IMR-90 (cell line): ENCODE measurements around the gene NFIA. TPM values are rescaled to one million over a fixed set of nuclear protein-coding genes. Genes with fewer than 3 reads are reported as not detected.

Experiments used
- ATAC-seq: fragments of 200-7000 bp; cut with Tn5 transposase; 2 replicates; pipeline ENCODE4 v1.9.1; 2020; ENCODE audit warnings: low read depth, mild to moderate bottlenecking, moderate library complexity
- BruUV-seq: library from RNA; stranded (reverse); fragments of 400-500 nt; replicated peaks from 2 replicates; lab custom pipeline; 2021; lab: Mats Ljungman, UMichigan
- CTCF ChIA-PET: fragments of 300-600 bp; formaldehyde crosslinking; extraction: SDS; loops from one replicate; lab custom pipeline; 2021; ENCODE audit warnings: antibody characterized with exemption; lab: Yijun Ruan, JAX
- POLR2A ChIA-PET: fragments of 300-600 bp; sonication (Branson Sonifier 250); formaldehyde crosslinking; loops from one replicate; lab custom pipeline; 2022; ENCODE audit warnings: antibody characterized with exemption; ENCODE audit not compliant: unreplicated experiment; lab: Charles Lee
- DNase-seq: peaks from one replicate; pipeline ENCODE4 v3.0.0; 2013
- H2AFZ ChIP-seq: replicated peaks from 2 replicates; pipeline ENCODE3; 2013; ENCODE audit warnings: low read length, mild to moderate bottlenecking; ENCODE audit not compliant: poor library complexity
- H2AK5ac ChIP-seq: 2 replicates; pipeline ENCODE4 v1.6.1; 2013; ENCODE audit warnings: low read depth, low read length, inconsistent platforms
- H2AK9ac ChIP-seq: replicated peaks from 2 replicates; pipeline ENCODE3; 2013; ENCODE audit warnings: mild to moderate bottlenecking, low read depth, low read length, moderate library complexity; ENCODE audit not compliant: poor library complexity
- H2BK120ac ChIP-seq: 2 replicates; pipeline ENCODE4 v1.6.1; 2013; ENCODE audit warnings: low read depth, low read length, inconsistent platforms
- H2BK15ac ChIP-seq: 3 replicates; pipeline ENCODE4 v1.6.1; 2013; ENCODE audit warnings: low read depth, low read length, inconsistent platforms
- H2BK20ac ChIP-seq: 2 replicates; pipeline ENCODE4 v1.6.1; 2013; ENCODE audit warnings: low read depth, mild to moderate bottlenecking, inconsistent platforms, low read length, moderate library complexity
- H2BK5ac ChIP-seq: 2 replicates; pipeline ENCODE4 v1.6.1; 2013; ENCODE audit warnings: mild to moderate bottlenecking, low read depth, low read length, inconsistent platforms; ENCODE audit not compliant: poor library complexity, severe bottlenecking
- H3K14ac ChIP-seq: replicated peaks from 2 replicates; pipeline ENCODE4 v1.6.1; 2013; ENCODE audit warnings: low read depth, low read length, inconsistent platforms
- H3K18ac ChIP-seq: 2 replicates; pipeline ENCODE4 v1.6.1; 2013; ENCODE audit warnings: low read depth, low read length, control low read depth
- H3K23ac ChIP-seq: 2 replicates; pipeline ENCODE4 v1.6.1; 2013; ENCODE audit warnings: low read depth, low read length, inconsistent platforms
- H3K27ac ChIP-seq: 2 replicates; pipeline ENCODE4 v1.5.1; 2013; ENCODE audit warnings: mild to moderate bottlenecking, control low read depth, low read length; ENCODE audit not compliant: insufficient read depth
- H3K27me3 ChIP-seq: 2 replicates; pipeline ENCODE4 v1.6.1; 2013; ENCODE audit warnings: low read length; ENCODE audit not compliant: control insufficient read depth, insufficient read depth
- H3K36me3 ChIP-seq: 2 replicates; pipeline ENCODE4 v1.6.1; 2013; ENCODE audit warnings: low read length, mixed read lengths; ENCODE audit not compliant: control insufficient read depth, insufficient read depth
- H3K4ac ChIP-seq: 2 replicates; pipeline ENCODE4 v1.6.1; 2013; ENCODE audit warnings: low read depth, low read length, inconsistent platforms
- H3K4me1 ChIP-seq: 2 replicates; pipeline ENCODE4 v1.6.1; 2013; ENCODE audit warnings: low read length, mixed read lengths; ENCODE audit not compliant: control insufficient read depth, insufficient read depth
- H3K4me2 ChIP-seq: 2 replicates; pipeline ENCODE4 v1.6.1; 2013; ENCODE audit warnings: low read depth, mild to moderate bottlenecking, control low read depth, low read length, moderate library complexity
- H3K4me3 ChIP-seq: 2 replicates; pipeline ENCODE4 v1.5.1; 2013; ENCODE audit warnings: low read depth, mild to moderate bottlenecking, control low read depth, low read length, moderate library complexity; ENCODE audit not compliant: insufficient read depth
- H3K56ac ChIP-seq: 2 replicates; pipeline ENCODE4 v1.6.1; 2013; ENCODE audit warnings: low read length, inconsistent platforms; ENCODE audit not compliant: insufficient read depth; ENCODE audit errors: extremely low read depth
- H3K79me1 ChIP-seq, 2 experiments: 2 replicates each; pipeline ENCODE4 v1.6.1; 2013; ENCODE audit warnings: low read length in 2 of 2, inconsistent platforms in 1 of 2, low read depth in 1 of 2
- H3K9ac ChIP-seq: 2 replicates; pipeline ENCODE4 v1.6.1; 2013; ENCODE audit warnings: low read depth, low read length, control low read depth
- H3K9me1 ChIP-seq: 2 replicates; pipeline ENCODE4 v1.6.1; 2013; ENCODE audit warnings: low read length, inconsistent platforms; ENCODE audit not compliant: insufficient read depth
- H3K9me3 ChIP-seq: 2 replicates; pipeline ENCODE4 v1.6.1; 2013; ENCODE audit warnings: low read length; ENCODE audit not compliant: control insufficient read depth, insufficient read depth
- H4K20me1 ChIP-seq: 2 replicates; pipeline ENCODE4 v1.6.1; 2013; ENCODE audit warnings: low read length, inconsistent platforms; ENCODE audit not compliant: insufficient read depth
- H4K5ac ChIP-seq: 2 replicates; pipeline ENCODE4 v1.6.1; 2013; ENCODE audit warnings: mild to moderate bottlenecking, low read depth, low read length, control low read depth
- H4K8ac ChIP-seq, 2 experiments: 2 replicates each; pipeline ENCODE4 v1.6.1; 2013; ENCODE audit warnings: low read depth in 2 of 2, low read length in 2 of 2, control low read depth in 1 of 2, inconsistent platforms in 1 of 2
- H4K91ac ChIP-seq: 2 replicates; pipeline ENCODE4 v1.6.1; 2013; ENCODE audit warnings: low read depth, low read length, inconsistent platforms; ENCODE audit not compliant: insufficient read depth
- BHLHE40 ChIP-seq: fragments of 150-350 bp; IDR thresholded peaks from 2 replicates; pipeline ENCODE4 v1.6.1; 2016; ENCODE audit warnings: mild to moderate bottlenecking, low read depth, low read length
- CEBPB ChIP-seq: IDR thresholded peaks from 2 replicates; pipeline ENCODE4 v1.6.1; 2012; ENCODE audit warnings: low read depth, low read length, improper control_type of control experiment
- RFX5 ChIP-seq: IDR thresholded peaks from 2 replicates; pipeline ENCODE4 v1.8.0; 2012; ENCODE audit warnings: low read depth, mild to moderate bottlenecking, low read length, moderate library complexity
- WGBS, 2 experiments: methylation state at CpG; one replicate each; pipeline versions ENCODE4 v1.1.5 to v1.1.7; 2013; ENCODE audit warnings: missing lambda C conversion rate in 2 of 2; ENCODE audit not compliant: insufficient read length in 1 of 2; ENCODE audit errors: extremely low coverage in 2 of 2; 5-methylcytosine and 5-hydroxymethylcytosine counted together
- dilution Hi-C: fragments of 300-500 bp; cut with HindIII; formaldehyde crosslinking; loops from one replicate; pipeline ENCODE4 v1.14.3; 2018; ENCODE audit warnings: low sequenced_read_pairs; ENCODE audit not compliant: unreplicated experiment
- in situ Hi-C: fragments of 300-500 bp; cut with MboI; formaldehyde crosslinking; loops from 3 replicates; pipeline ENCODE4 v1.14.3; 2019; ENCODE audit warnings: low sequenced_read_pairs, inconsistent platforms, mixed read lengths
- intact Hi-C: fragments of 100-400 bp; cut with micrococcal nuclease; formaldehyde crosslinking; loops from 2 replicates; pipeline ENCODE4 v1.10.0; 2022
- polyA plus RNA-seq, 3 experiments: library from polyadenylated mRNA; depleted of rRNA; stranded (reverse); fragments of >200 nt; gene quantifications; 2 replicates each; pipeline ENCODE4 v1.2.3, GENCODE V29; 2012; ENCODE audit warnings: low replicate concordance in 1 of 3
- total RNA-seq: library from RNA; depleted of rRNA; stranded (reverse); fragments of >200 nt; gene quantifications from 2 replicates; pipeline ENCODE4 v1.2.3, GENCODE V29; 2012
- TF ChIP-seq, protein P1 (sequence below): fragments of 150-350 bp; IDR thresholded peaks from 2 replicates; pipeline ENCODE4 v1.6.1; 2016; ENCODE audit warnings: low read depth, mild to moderate bottlenecking, low read length, moderate library complexity, borderline replicate concordance

Gene NFIA
- total and polyA plus RNA-seq, 2 of the 4 experiments (the other 2 are of a cell fraction), result 1.6 to 2.2 TPM

DNA sequence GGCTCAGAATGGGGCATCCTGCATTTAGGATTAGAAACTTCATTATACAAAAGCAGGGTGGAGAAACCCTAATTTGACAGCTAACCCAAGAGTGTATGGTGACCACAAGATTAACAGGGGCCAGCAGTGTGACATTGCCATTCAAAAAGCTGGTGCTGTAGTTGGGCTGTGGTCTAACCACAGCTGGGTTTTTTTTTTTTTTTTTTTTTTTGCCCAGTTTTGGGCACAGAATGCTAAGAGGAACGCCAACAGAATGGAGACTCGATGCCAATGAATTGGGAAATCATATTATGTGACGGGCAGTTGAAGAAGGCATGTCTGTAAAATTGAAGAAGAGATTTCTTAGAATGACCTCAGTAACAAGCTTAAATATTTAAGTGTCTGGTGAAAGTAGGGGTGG, 58.4 kb downstream of the NFIA start:
- no peak overlapping the region for H3K23ac ChIP-seq
- H2AFZ ChIP-seq, result no peak overlapping the region
- H3K27me3 ChIP-seq, result no peaks in the 10 kb centered on the region
- H4K8ac ChIP-seq, result no peak overlapping the region
- TF ChIP-seq BHLHE40, result no peak
- no peak for TF ChIP-seq RFX5
- TF ChIP-seq CEBPB, result no peak
- TF ChIP-seq, protein P1, sequence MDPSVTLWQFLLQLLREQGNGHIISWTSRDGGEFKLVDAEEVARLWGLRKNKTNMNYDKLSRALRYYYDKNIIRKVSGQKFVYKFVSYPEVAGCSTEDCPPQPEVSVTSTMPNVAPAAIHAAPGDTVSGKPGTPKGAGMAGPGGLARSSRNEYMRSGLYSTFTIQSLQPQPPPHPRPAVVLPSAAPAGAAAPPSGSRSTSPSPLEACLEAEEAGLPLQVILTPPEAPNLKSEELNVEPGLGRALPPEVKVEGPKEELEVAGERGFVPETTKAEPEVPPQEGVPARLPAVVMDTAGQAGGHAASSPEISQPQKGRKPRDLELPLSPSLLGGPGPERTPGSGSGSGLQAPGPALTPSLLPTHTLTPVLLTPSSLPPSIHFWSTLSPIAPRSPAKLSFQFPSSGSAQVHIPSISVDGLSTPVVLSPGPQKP, result no peak
- H2BK20ac ChIP-seq, result no peak overlapping the region
- no peak overlapping the region for H4K5ac ChIP-seq
- H3K9ac ChIP-seq, result no peak overlapping the region
- no peak overlapping the region for H3K14ac ChIP-seq
- H3K56ac ChIP-seq, result no peak overlapping the region
- no peak overlapping the region for H2AK9ac ChIP-seq
- no peak overlapping the region for H3K4ac ChIP-seq
- no peaks in the 10 kb centered on the region for H3K79me1 ChIP-seq
- in situ Hi-C loops (no loop called here), intact Hi-C loops (no loop called here), dilution Hi-C loops (no loop called here)
- WGBS, 2 experiments, result no CpG with 5 or more reads among the region's 3 CpGs
- no peaks in the 10 kb centered on the region for H3K36me3 ChIP-seq
- no peak overlapping the region for H4K91ac ChIP-seq
- no peaks in the 10 kb centered on the region for H3K9me3 ChIP-seq
- H2BK120ac ChIP-seq, result no peak overlapping the region
- H3K4me1 ChIP-seq, result peaks cover 3% of the 10 kb centered on the region; the same call in 1 of the 2 replicates
- no peak overlapping the region for H3K18ac ChIP-seq
- H2BK15ac ChIP-seq, result no peak overlapping the region
- H3K4me3 ChIP-seq, result no peak overlapping the region
- no peak overlapping the region for H3K4me2 ChIP-seq
- no peak for DNase-seq
- no peak overlapping the region for H2BK5ac ChIP-seq
- POLR2A ChIA-PET, result no interaction called here
- ATAC-seq, result no peak
- no peaks in the 10 kb centered on the region; the same call in 1 of the 2 replicates for H4K20me1 ChIP-seq
- H3K27ac ChIP-seq, result no peak overlapping the region
- no TSS peak for BruUV-seq
- CTCF ChIA-PET, result interaction anchor here (0.6 to 0.7 kb wide), 2 partner anchors 52 to 285 kb away, joined by 3 read pairs; no protein-coding TSS in a partner anchor
- H2AK5ac ChIP-seq, result no peak overlapping the region
- no peaks in the 10 kb centered on the region for H3K9me1 ChIP-seq
